ENCODE results near the gene FAM107A. TPM values are rescaled to one million over a fixed set of nuclear protein-coding genes. Genes with fewer than 3 reads are reported as not detected.

The FAM107A gene
- polyA plus RNA-seq, 1 donor from 2014 or later: 0.16 TPM

DNA sequence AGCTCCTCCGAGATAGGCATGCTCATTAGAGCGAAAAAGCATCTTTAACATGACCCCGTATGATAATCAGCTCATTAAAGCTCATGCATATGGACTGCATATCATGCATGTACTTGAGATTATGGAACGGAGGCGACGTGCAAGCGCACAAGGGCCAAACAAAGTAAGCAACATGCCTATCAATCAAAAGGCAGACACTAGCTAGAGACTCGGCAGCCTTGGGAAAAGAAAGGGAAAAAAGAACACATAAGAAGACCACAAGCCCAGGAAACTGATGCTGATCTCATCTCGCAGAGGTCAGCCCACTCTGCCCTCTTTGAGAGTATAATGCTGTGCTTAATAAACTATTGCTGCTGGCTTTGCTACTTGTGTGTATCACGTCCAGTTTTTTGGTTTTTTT is 37.6 kb downstream of the FAM107A start:
- Histone ChIP-seq H3K9me3 (ENCODE audit: low read length) (no peaks in the 10 kb centered on the region), H3K4me3 (ENCODE audit: low read length) (no peak overlapping the region), H3K9me2 (ENCODE audit: insufficient read depth, low read length) (no peaks in the 10 kb centered on the region), H2AFZ (ENCODE audit: low read depth, low read length) (no peak overlapping the region), H3F3A (ENCODE audit: insufficient read depth, low read length, poor library complexity, severe bottlenecking) (no peaks in the 10 kb centered on the region), H3K27me3 (ENCODE audit: insufficient read depth, low read depth, low read length) (no peaks in the 10 kb centered on the region), H3K79me2 (replicated peaks; ENCODE audit: insufficient read depth, low read length) (no peaks in the 10 kb centered on the region), H4K20me1 (ENCODE audit: insufficient read depth) (no peaks in the 10 kb centered on the region), H3K27ac (ENCODE audit: low read length) (no peak overlapping the region), H3K9ac (ENCODE audit: low read length) (no peak overlapping the region), H3K4me2 (ENCODE audit: low read length) (no peak overlapping the region), H3K36me3 (ENCODE audit: insufficient read depth, low read length) (no peaks in the 10 kb centered on the region)
- TF ChIP-seq TAF1 (IDR thresholded peaks at IDR 0.05; ENCODE audit: low read depth) (no peak), SMC3 (conservative IDR thresholded peaks at IDR 0.05; ENCODE audit: poor library complexity) (no peak), EP300 (conservative IDR thresholded peaks at IDR 0.05; ENCODE audit: poor library complexity, severe bottlenecking) (no peak), POLR2AphosphoS5 (IDR thresholded peaks at IDR 0.05) (no peak), EZH2 (IDR thresholded peaks at IDR 0.05; ENCODE audit: borderline replicate concordance, insufficient read depth, low read length, poor library complexity, severe bottlenecking) (no peak), RAD21 (conservative IDR thresholded peaks at IDR 0.05) (no peak), MXI1 (conservative IDR thresholded peaks at IDR 0.05; ENCODE audit: poor library complexity, severe bottlenecking) (no peak)
- TF ChIP-seq, protein P1, sequence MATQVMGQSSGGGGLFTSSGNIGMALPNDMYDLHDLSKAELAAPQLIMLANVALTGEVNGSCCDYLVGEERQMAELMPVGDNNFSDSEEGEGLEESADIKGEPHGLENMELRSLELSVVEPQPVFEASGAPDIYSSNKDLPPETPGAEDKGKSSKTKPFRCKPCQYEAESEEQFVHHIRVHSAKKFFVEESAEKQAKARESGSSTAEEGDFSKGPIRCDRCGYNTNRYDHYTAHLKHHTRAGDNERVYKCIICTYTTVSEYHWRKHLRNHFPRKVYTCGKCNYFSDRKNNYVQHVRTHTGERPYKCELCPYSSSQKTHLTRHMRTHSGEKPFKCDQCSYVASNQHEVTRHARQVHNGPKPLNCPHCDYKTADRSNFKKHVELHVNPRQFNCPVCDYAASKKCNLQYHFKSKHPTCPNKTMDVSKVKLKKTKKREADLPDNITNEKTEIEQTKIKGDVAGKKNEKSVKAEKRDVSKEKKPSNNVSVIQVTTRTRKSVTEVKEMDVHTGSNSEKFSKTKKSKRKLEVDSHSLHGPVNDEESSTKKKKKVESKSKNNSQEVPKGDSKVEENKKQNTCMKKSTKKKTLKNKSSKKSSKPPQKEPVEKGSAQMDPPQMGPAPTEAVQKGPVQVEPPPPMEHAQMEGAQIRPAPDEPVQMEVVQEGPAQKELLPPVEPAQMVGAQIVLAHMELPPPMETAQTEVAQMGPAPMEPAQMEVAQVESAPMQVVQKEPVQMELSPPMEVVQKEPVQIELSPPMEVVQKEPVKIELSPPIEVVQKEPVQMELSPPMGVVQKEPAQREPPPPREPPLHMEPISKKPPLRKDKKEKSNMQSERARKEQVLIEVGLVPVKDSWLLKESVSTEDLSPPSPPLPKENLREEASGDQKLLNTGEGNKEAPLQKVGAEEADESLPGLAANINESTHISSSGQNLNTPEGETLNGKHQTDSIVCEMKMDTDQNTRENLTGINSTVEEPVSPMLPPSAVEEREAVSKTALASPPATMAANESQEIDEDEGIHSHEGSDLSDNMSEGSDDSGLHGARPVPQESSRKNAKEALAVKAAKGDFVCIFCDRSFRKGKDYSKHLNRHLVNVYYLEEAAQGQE (IDR thresholded peaks at IDR 0.05; ENCODE audit: borderline replicate concordance): no peak
- TF ChIP-seq, protein P2, sequence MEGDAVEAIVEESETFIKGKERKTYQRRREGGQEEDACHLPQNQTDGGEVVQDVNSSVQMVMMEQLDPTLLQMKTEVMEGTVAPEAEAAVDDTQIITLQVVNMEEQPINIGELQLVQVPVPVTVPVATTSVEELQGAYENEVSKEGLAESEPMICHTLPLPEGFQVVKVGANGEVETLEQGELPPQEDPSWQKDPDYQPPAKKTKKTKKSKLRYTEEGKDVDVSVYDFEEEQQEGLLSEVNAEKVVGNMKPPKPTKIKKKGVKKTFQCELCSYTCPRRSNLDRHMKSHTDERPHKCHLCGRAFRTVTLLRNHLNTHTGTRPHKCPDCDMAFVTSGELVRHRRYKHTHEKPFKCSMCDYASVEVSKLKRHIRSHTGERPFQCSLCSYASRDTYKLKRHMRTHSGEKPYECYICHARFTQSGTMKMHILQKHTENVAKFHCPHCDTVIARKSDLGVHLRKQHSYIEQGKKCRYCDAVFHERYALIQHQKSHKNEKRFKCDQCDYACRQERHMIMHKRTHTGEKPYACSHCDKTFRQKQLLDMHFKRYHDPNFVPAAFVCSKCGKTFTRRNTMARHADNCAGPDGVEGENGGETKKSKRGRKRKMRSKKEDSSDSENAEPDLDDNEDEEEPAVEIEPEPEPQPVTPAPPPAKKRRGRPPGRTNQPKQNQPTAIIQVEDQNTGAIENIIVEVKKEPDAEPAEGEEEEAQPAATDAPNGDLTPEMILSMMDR (IDR thresholded peaks at IDR 0.05; ENCODE audit: poor library complexity, severe bottlenecking): no peak

DNA sequence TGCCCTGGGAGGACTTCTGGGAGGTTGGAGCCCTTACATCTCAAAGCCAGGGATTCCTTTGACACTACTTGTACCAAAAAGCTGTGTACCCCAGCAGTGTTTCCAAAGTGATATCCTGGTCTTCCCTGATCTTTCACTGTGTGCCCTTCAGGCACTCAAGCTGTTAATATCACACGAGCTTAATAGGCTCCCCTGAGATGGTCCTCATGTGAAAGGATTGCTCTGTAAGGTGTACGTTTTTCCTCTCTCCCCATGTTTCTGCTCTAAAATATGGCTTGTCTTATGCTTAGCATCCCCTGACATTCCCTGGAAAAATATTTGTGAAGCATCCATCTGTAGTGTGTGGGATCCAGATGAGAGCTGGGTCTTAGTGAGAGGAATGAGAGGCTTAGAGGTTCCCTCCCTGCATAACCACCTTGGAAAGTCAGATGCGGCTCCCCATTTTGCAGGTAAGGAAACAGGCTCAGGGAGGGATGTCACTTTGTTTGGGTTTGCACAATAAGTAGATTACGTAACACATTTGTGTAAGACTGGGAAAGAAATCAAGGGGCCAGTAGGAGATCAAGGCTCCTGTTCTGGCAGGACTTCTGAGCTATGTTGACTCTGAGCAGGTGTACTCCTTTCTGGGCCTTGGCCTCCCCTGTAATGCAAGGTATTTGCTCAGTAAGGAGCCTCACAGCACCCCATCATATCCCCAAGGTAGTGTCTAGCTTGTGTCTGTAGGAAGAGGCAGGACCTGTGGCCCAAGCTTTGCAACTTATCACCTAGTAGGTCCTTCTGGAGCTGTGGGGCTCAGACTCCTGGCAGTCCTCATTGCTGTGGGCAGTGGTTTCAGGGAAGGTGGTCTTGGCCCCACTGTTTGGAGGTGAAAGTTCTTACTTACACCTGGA is 39.5 kb downstream of the FAM107A start:
- Histone ChIP-seq H3K36me3 (ENCODE audit: insufficient read depth, low read length) (no peaks in the 10 kb centered on the region), H3K79me2 (replicated peaks; ENCODE audit: insufficient read depth, low read length) (no peaks in the 10 kb centered on the region), H3F3A (ENCODE audit: insufficient read depth, low read length, poor library complexity, severe bottlenecking) (no peaks in the 10 kb centered on the region), H3K9ac (ENCODE audit: low read length) (no peak overlapping the region), H3K4me3 (ENCODE audit: low read length) (no peak overlapping the region), H3K4me2 (ENCODE audit: low read length) (no peak overlapping the region), H3K9me3 (ENCODE audit: low read length) (no peaks in the 10 kb centered on the region), H4K20me1 (ENCODE audit: insufficient read depth) (no peaks in the 10 kb centered on the region), H3K9me2 (ENCODE audit: insufficient read depth, low read length) (no peaks in the 10 kb centered on the region), H3K27ac (ENCODE audit: low read length) (no peak overlapping the region), H3K27me3 (ENCODE audit: insufficient read depth, low read depth, low read length) (no peaks in the 10 kb centered on the region), H2AFZ (ENCODE audit: low read depth, low read length) (no peak overlapping the region)
- TF ChIP-seq RAD21 (conservative IDR thresholded peaks at IDR 0.05) (no peak), POLR2AphosphoS5 (IDR thresholded peaks at IDR 0.05) (no peak), SMC3 (conservative IDR thresholded peaks at IDR 0.05; ENCODE audit: poor library complexity) (no peak), EP300 (conservative IDR thresholded peaks at IDR 0.05; ENCODE audit: poor library complexity, severe bottlenecking) (no peak), TAF1 (IDR thresholded peaks at IDR 0.05; ENCODE audit: low read depth) (no peak), MXI1 (conservative IDR thresholded peaks at IDR 0.05; ENCODE audit: poor library complexity, severe bottlenecking) (no peak), EZH2 (IDR thresholded peaks at IDR 0.05; ENCODE audit: borderline replicate concordance, insufficient read depth, low read length, poor library complexity, severe bottlenecking) (no peak)
- TF ChIP-seq, protein P2 (IDR thresholded peaks at IDR 0.05; ENCODE audit: poor library complexity, severe bottlenecking): no peak
- TF ChIP-seq, protein P1 (IDR thresholded peaks at IDR 0.05; ENCODE audit: borderline replicate concordance): no peak

All from neural cell (in vitro differentiated cells).